ENCODE measurements around the gene ZNF101. TPM values are rescaled to one million over a fixed set of nuclear protein-coding genes. Genes with fewer than 3 reads are reported as not detected.

The ZNF101 gene
- polyA plus RNA-seq, 1 donor (not counting 4 experiments of a cell fraction or from before 2014, with no cell fraction given) = 9.8 TPM

GRCh38 chr19:19627621-19628500, 40.8 kb upstream of the ZNF101 start, which contains the start of gene LPAR2:
LPAR2 (minus strand) TSS chr19:19628220; CDS start chr19:19627275, 945 bp downstream.
- H3K9me1 ChIP-seq (ENCODE audit: control insufficient read depth, extremely low read depth, insufficient read depth, low read length) = no peaks in the 10 kb centered on the region
- H3K4me2 ChIP-seq (ENCODE audit: control insufficient read depth, extremely low read depth, insufficient read depth, low read depth, low read length) = peak within 1 kb of the TSS; percentile 93
- H3K4me3 ChIP-seq (ENCODE audit: control insufficient read depth in 2 of 3, extremely low read depth in 1 of 3, insufficient read depth in 2 of 3, low read depth in 1 of 3, low read length in 3 of 3) = peak within 1 kb of the TSS; percentile 64 to 75 (median 73)
- dilution Hi-C loops (cut with MboI; ENCODE audit: extremely low pct_ligation_motif_present, low sequenced_read_pairs) = no loop called here
- H3K36me3 ChIP-seq (ENCODE audit: control insufficient read depth in 2 of 2, extremely low read depth in 1 of 2, insufficient read depth in 2 of 2, low read length in 2 of 2) = peaks cover 4 to 7% of the 10 kb centered on the region in 2 experiments
- peak; percentile 48 for FAIRE-seq
- peak within 1 kb of the TSS; percentile 52 for H2AFZ ChIP-seq (ENCODE audit: control insufficient read depth, low read length)
- no peaks in the 10 kb centered on the region for H3K27me3 ChIP-seq (ENCODE audit: control insufficient read depth, extremely low read depth, insufficient read depth, low read length)
- peaks cover 3% of the 10 kb centered on the region for H3K79me2 ChIP-seq (ENCODE audit: control insufficient read depth, insufficient read depth, low read length)
- DNase-seq (ENCODE audit: low read depth, low spot score) = peak; percentile 40
- H3K9ac ChIP-seq (ENCODE audit: control insufficient read depth, extremely low read depth, insufficient read depth, low read length) = peak within 1 kb of the TSS; percentile 79
- TF ChIP-seq EZH2 (IDR thresholded peaks at IDR 0.05; ENCODE audit: low read length) (no peak), CTCF (optimal IDR thresholded peaks at IDR 0.05 in 1 of 3, IDR thresholded peaks at IDR 0.05 in 1 of 3, conservative IDR thresholded peaks at IDR 0.05 in 1 of 3; ENCODE audit: extremely low read depth in 1 of 3, insufficient read depth in 2 of 3, low read length in 3 of 3) (no peak)
- peaks cover 3% of the 10 kb centered on the region for H4K20me1 ChIP-seq (ENCODE audit: control insufficient read depth, extremely low read depth, insufficient read depth, low read length)
- H3K27ac ChIP-seq (ENCODE audit: control insufficient read depth, insufficient read depth, low read length) = peak within 1 kb of the TSS; percentile 69
- H3K4me1 ChIP-seq (ENCODE audit: control insufficient read depth, extremely low read depth, insufficient read depth, low read length) = peaks cover 5% of the 10 kb centered on the region
- no peaks in the 10 kb centered on the region for H3K9me3 ChIP-seq (ENCODE audit: control insufficient read depth, low read depth, low read length)

- H2AFZ ChIP-seq (ENCODE audit: control insufficient read depth, low read length) = peak overlapping the region; percentile 52
- dilution Hi-C loops (cut with MboI; ENCODE audit: extremely low pct_ligation_motif_present, low sequenced_read_pairs) = no loop called here
- H3K9me3 ChIP-seq (ENCODE audit: control insufficient read depth, low read depth, low read length) = no peaks in the 10 kb centered on the region
- H3K4me1 ChIP-seq (ENCODE audit: control insufficient read depth, extremely low read depth, insufficient read depth, low read length) = peaks cover 5% of the 10 kb centered on the region
- H3K4me2 ChIP-seq (ENCODE audit: control insufficient read depth, extremely low read depth, insufficient read depth, low read depth, low read length) = peak overlapping the region; percentile 73
- peak overlapping the region; percentile 69 for H3K27ac ChIP-seq (ENCODE audit: control insufficient read depth, insufficient read depth, low read length)
- peak overlapping the region; percentile 61 to 75 (median 64) for H3K4me3 ChIP-seq (ENCODE audit: control insufficient read depth in 2 of 3, extremely low read depth in 1 of 3, insufficient read depth in 2 of 3, low read depth in 1 of 3, low read length in 3 of 3)
- DNase-seq (ENCODE audit: low read depth, low spot score) (peak; percentile 60), FAIRE-seq (peak; percentile 36)
- peak overlapping the region; percentile 79 for H3K9ac ChIP-seq (ENCODE audit: control insufficient read depth, extremely low read depth, insufficient read depth, low read length)
- no peaks in the 10 kb centered on the region for H3K9me1 ChIP-seq (ENCODE audit: control insufficient read depth, extremely low read depth, insufficient read depth, low read length)
- peaks cover 3% of the 10 kb centered on the region for H4K20me1 ChIP-seq (ENCODE audit: control insufficient read depth, extremely low read depth, insufficient read depth, low read length)
- H3K27me3 ChIP-seq (ENCODE audit: control insufficient read depth, extremely low read depth, insufficient read depth, low read length) = no peaks in the 10 kb centered on the region
- TF ChIP-seq EZH2 (IDR thresholded peaks at IDR 0.05; ENCODE audit: low read length) (no peak), CTCF (optimal IDR thresholded peaks at IDR 0.05 in 1 of 3, IDR thresholded peaks at IDR 0.05 in 1 of 3, conservative IDR thresholded peaks at IDR 0.05 in 1 of 3; ENCODE audit: extremely low read depth in 1 of 3, insufficient read depth in 2 of 3, low read length in 3 of 3) (no peak)
- H3K36me3 ChIP-seq (ENCODE audit: control insufficient read depth in 2 of 2, extremely low read depth in 1 of 2, insufficient read depth in 2 of 2, low read length in 2 of 2) = peaks cover 4 to 7% of the 10 kb centered on the region in 2 experiments
- peaks cover 3% of the 10 kb centered on the region for H3K79me2 ChIP-seq (ENCODE audit: control insufficient read depth, insufficient read depth, low read length)
These were observed 40.0 kb upstream of the ZNF101 start for GRCh38 chr19:19628501-19629134.
